Neuronal stem cell (in vitro differentiated cells): Measurements from ENCODE around the gene RPL35.
A peak's percentile ranks its signal among the peaks of the same experiment; 100 is the strongest.

ENCODE experiments used
- DNase-seq: peaks from one replicate; pipeline ENCODE4 v3.0.0-alpha.2; 2013; ENCODE audit warnings: low spot score
- H2AFZ ChIP-seq: one replicate; pipeline ENCODE4 v1.6.1; 2013; ENCODE audit warnings: mild to moderate bottlenecking, low read length, inconsistent platforms
- H2AK5ac ChIP-seq: 2 replicates; pipeline ENCODE4 v1.6.1; 2013; ENCODE audit warnings: low read depth, mild to moderate bottlenecking, inconsistent platforms, low read length, moderate library complexity, mixed read lengths
- H2BK120ac ChIP-seq: 2 replicates; pipeline ENCODE4 v1.6.1; 2013; ENCODE audit warnings: low read depth, mild to moderate bottlenecking, inconsistent platforms, low read length, moderate library complexity, mixed read lengths
- H2BK12ac ChIP-seq: one replicate; pipeline ENCODE4 v1.6.1; 2013; ENCODE audit warnings: low read length, inconsistent platforms
- H2BK15ac ChIP-seq: 2 replicates; pipeline ENCODE4 v1.6.1; 2013; ENCODE audit warnings: mild to moderate bottlenecking, low read length, inconsistent platforms, mixed read lengths
- H2BK5ac ChIP-seq: one replicate; pipeline ENCODE4 v1.6.1; 2013; ENCODE audit warnings: inconsistent platforms, mild to moderate bottlenecking, low read length, moderate library complexity
- H3K14ac ChIP-seq: one replicate; pipeline ENCODE4 v1.6.1; 2013; ENCODE audit warnings: low read length, inconsistent platforms
- H3K18ac ChIP-seq: 2 replicates; pipeline ENCODE4 v1.6.1; 2013; ENCODE audit warnings: low read length, inconsistent platforms
- H3K23ac ChIP-seq: 2 replicates; pipeline ENCODE4 v1.6.1; 2013; ENCODE audit warnings: low read depth, mild to moderate bottlenecking, mixed read lengths, low read length, inconsistent platforms; ENCODE audit not compliant: poor library complexity
- H3K27ac ChIP-seq: replicated peaks from 3 replicates; pipeline ENCODE4 v1.5.1; 2013; ENCODE audit warnings: low read length, inconsistent platforms
- H3K27me3 ChIP-seq, 3 experiments: 2 replicates each; pipeline ENCODE4 v1.6.1; 2013; ENCODE audit warnings: low read length in 3 of 3, mild to moderate bottlenecking in 2 of 3, inconsistent platforms in 1 of 3, low read depth in 1 of 3, mixed read lengths in 1 of 3, moderate library complexity in 1 of 3; ENCODE audit not compliant: control insufficient read depth in 3 of 3, insufficient read depth in 3 of 3
- H3K36me3 ChIP-seq, 2 donors: replicated peaks in 1 of 2; 2 replicates each; pipeline ENCODE4 v1.6.1; 2013; ENCODE audit warnings: low read length in 2 of 2; ENCODE audit not compliant: control insufficient read depth in 2 of 2, insufficient read depth in 2 of 2
- H3K4ac ChIP-seq: 2 replicates; pipeline ENCODE4 v1.6.1; 2013; ENCODE audit warnings: inconsistent platforms, mild to moderate bottlenecking, low read length, moderate library complexity
- H3K4me1 ChIP-seq, 2 donors: 1 replicate in 1 of 2; 2 replicates in 1 of 2; pipeline ENCODE4 v1.6.1; 2013; ENCODE audit warnings: low read length in 2 of 2, low read depth in 1 of 2; ENCODE audit not compliant: control insufficient read depth in 2 of 2, insufficient read depth in 1 of 2
- H3K4me2 ChIP-seq: one replicate; pipeline ENCODE4 v1.6.1; 2013; ENCODE audit warnings: mild to moderate bottlenecking, low read length, inconsistent platforms; ENCODE audit not compliant: insufficient read depth, poor library complexity, severe bottlenecking
- H3K4me3 ChIP-seq, 2 donors: 2 replicates each; pipeline ENCODE4 v1.5.1; 2013; ENCODE audit warnings: low read length in 2 of 2, mild to moderate bottlenecking in 2 of 2, inconsistent platforms in 1 of 2, moderate library complexity in 1 of 2
- H3K79me1 ChIP-seq: one replicate; pipeline ENCODE4 v1.6.1; 2013; ENCODE audit warnings: low read depth, mild to moderate bottlenecking, inconsistent platforms, low read length, moderate library complexity
- H3K9ac ChIP-seq: one replicate; pipeline ENCODE4 v1.6.1; 2013; ENCODE audit warnings: mild to moderate bottlenecking, low read depth, low read length, inconsistent platforms; ENCODE audit not compliant: poor library complexity
- H3K9me3 ChIP-seq, 2 donors: replicated peaks in 1 of 2; 2 replicates each; pipeline versions ENCODE3 to v1.6.1; 2013; ENCODE audit warnings: low read length in 2 of 2, mild to moderate bottlenecking in 2 of 2, inconsistent platforms in 1 of 2, low read depth in 1 of 2, mixed read lengths in 1 of 2, moderate library complexity in 1 of 2; ENCODE audit not compliant: control insufficient read depth in 2 of 2, insufficient read depth in 1 of 2
- H4K8ac ChIP-seq: one replicate; pipeline ENCODE4 v1.6.1; 2013; ENCODE audit warnings: low read depth, mild to moderate bottlenecking, inconsistent platforms, low read length, moderate library complexity
- H4K91ac ChIP-seq: one replicate; pipeline ENCODE4 v1.6.1; 2013; ENCODE audit warnings: low read length, low read depth, mild to moderate bottlenecking, inconsistent platforms; ENCODE audit not compliant: poor library complexity
- WGBS, 2 donors: extraction: QIAGEN DNeasy Blood & Tissue Kit; methylation state at CpG; one replicate each; pipeline ENCODE4 v1.1.7; 2013; ENCODE audit warnings: missing lambda C conversion rate in 2 of 2, mixed read lengths in 1 of 2; ENCODE audit not compliant: insufficient read length in 2 of 2, insufficient replicate concordance in 1 of 2; ENCODE audit errors: extremely low coverage in 2 of 2; 5-methylcytosine and 5-hydroxymethylcytosine counted together

The RPL35 gene

GRCh38 chr9:124859803-124860581, 1.8 kb downstream of the RPL35 start:
- Histone ChIP-seq H3K27ac (no peak overlapping the region), H4K91ac (no peak overlapping the region), H3K4me2 (peak overlapping the region; percentile 80), H2AFZ (no peak overlapping the region), H3K4ac (no peak overlapping the region), H3K27me3 (no peaks in the 10 kb centered on the region), H2BK5ac (no peak overlapping the region), H2BK120ac (no peak overlapping the region), H2BK12ac (no peak overlapping the region), H3K9ac (no peak overlapping the region), H4K8ac (no peak overlapping the region), H2BK15ac (no peak overlapping the region), H3K23ac (no peak overlapping the region), H2AK5ac (no peak overlapping the region), H3K14ac (no peak overlapping the region), H3K18ac (no peak overlapping the region), H3K4me3 (peak overlapping the region in 1 of 2 donors; percentile 96), H3K9me3 (no peaks in the 10 kb centered on the region), H3K36me3 (peaks cover 43 to 51% of the 10 kb centered on the region in 2 donors), H3K4me1 (peaks cover 7 to 11% of the 10 kb centered on the region in 2 donors), H3K79me1 (peaks cover 12% of the 10 kb centered on the region)
- no CpG with 5 or more reads among the region's 10 CpGs for WGBS, 2 donors
- DNase-seq: no peak

DNA sequence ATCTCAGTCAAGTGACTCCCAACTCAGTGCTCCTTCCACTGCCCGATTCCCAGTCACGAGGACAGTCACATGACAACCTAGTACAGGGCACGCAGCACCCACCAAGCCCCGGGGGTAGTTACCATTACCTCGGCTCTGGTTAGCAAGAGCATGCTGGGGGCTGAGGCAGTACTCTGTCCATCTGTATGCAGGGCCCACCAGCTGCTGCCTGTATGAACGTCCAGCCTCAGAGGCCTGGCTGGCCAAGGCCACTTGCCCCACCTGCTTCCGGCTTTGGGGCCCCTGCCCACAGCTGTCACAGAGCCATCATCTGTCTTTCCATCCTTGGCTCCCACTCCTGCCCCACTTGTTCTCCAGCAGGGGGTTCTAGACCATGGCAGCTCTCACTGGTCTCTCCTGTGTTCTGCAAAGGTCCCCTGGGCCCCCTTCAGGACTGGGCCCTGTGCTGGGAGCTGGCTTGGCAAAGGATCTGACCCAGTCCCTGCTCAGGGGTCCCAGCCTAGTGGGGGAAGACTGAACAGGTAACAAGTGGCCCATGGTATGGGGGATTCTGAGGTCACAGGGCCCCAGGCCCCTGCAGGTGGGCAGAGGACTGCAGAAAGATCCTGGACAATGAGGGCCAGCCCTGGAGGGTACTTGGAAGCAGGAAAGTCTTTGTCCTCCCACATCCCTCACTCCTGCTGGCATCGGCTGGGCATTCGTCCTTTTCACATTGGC, 3.3 kb downstream of the RPL35 start:
- peak overlapping the region in 1 of 2 donors; percentile 37 for H3K4me3 ChIP-seq
- no peak overlapping the region for H3K23ac ChIP-seq
- H3K27me3 ChIP-seq: no peaks in the 10 kb centered on the region
- no peak overlapping the region for H2AK5ac ChIP-seq
- no peak overlapping the region for H3K27ac ChIP-seq
- peaks cover 8 to 11% of the 10 kb centered on the region in 2 donors for H3K4me1 ChIP-seq
- no peak overlapping the region for H2AFZ ChIP-seq
- H3K18ac ChIP-seq: no peak overlapping the region
- no peak overlapping the region for H2BK5ac ChIP-seq
- no peak for DNase-seq
- H3K14ac ChIP-seq: no peak overlapping the region
- peak overlapping the region; percentile 45 for H3K9ac ChIP-seq
- H2BK120ac ChIP-seq: no peak overlapping the region
- no peak overlapping the region for H3K4ac ChIP-seq
- H3K36me3 ChIP-seq: peaks cover 43 to 51% of the 10 kb centered on the region in 2 donors
- no peak overlapping the region for H2BK15ac ChIP-seq
- peaks cover 12% of the 10 kb centered on the region for H3K79me1 ChIP-seq
- no CpG with 5 or more reads among the region's 9 CpGs for WGBS, 2 donors
- no peak overlapping the region for H4K8ac ChIP-seq
- H2BK12ac ChIP-seq: no peak overlapping the region
- H3K9me3 ChIP-seq: no peaks in the 10 kb centered on the region
- H4K91ac ChIP-seq: no peak overlapping the region
- H3K4me2 ChIP-seq: no peak overlapping the region

DNA sequence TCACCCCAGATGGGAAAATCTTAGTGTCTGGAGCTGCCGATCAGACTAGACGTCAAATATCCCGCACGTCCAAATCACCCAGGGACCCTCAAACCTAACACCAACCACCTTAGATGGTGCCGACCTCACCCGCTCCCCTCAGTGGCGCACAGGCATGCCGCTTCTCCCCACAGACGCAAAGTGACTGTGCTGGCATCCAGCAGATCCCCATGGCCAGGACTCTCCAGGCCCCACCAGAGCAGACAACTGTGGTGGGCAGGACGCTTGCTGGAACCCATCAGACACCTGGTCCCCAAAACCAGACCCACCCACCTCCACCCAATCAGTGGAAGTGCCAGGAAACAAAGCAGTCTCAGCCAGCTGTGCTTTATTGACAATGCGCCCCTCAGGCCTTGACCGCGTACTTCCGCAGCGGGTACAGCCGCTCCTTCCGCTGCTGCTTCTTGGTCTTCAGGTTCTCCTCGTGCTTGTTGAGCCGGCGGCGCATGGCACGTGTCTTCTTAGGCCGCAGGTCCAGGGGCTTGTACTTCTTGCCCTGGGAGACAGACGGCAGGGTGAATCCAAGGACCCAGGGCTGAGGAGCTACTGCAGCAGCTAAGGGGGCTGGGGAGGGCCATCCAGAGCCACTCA, 4.1 kb downstream of the RPL35 start:
- WGBS, 2 donors: no CpG with 5 or more reads among the region's 24 CpGs
- no peak for DNase-seq
- Histone ChIP-seq H3K79me1 (peaks cover 12% of the 10 kb centered on the region), H2AK5ac (no peak overlapping the region), H3K27ac (no peak overlapping the region), H3K4me2 (no peak overlapping the region), H3K4me1 (peaks cover 10 to 15% of the 10 kb centered on the region in 2 donors), H2BK12ac (no peak overlapping the region), H3K27me3 (no peaks in the 10 kb centered on the region), H4K91ac (no peak overlapping the region), H3K23ac (no peak overlapping the region), H2AFZ (no peak overlapping the region), H3K18ac (no peak overlapping the region), H3K4me3 (no peak overlapping the region), H3K14ac (no peak overlapping the region), H4K8ac (no peak overlapping the region), H3K36me3 (peaks cover 43 to 51% of the 10 kb centered on the region in 2 donors), H3K9ac (no peak overlapping the region), H3K4ac (no peak overlapping the region), H2BK120ac (no peak overlapping the region), H3K9me3 (no peaks in the 10 kb centered on the region), H2BK5ac (no peak overlapping the region), H2BK15ac (no peak overlapping the region)
